Pancreas (tissue), 10 donors: ENCODE measurements around the gene OR2L5. TPM values are rescaled to one million over a fixed set of nuclear protein-coding genes. Genes with fewer than 3 reads are reported as not detected.

Experiments used
- ATAC-seq, 4 donors: fragments of 200-7000 bp; cut with Tn5 transposase; one replicate each; pipeline versions ENCODE4 v1.8.0 to v1.9.1; 2020; ENCODE audit warnings: mild to moderate bottlenecking in 4 of 4, moderate library complexity in 4 of 4
- DNase-seq, 6 donors: peaks; one replicate each; pipeline ENCODE4 v3.0.0-alpha.2; 2020
- FAIRE-seq: peaks from 2 replicates; lab custom pipeline; 2012; peaks lifted over from hg19 to GRCh38; lab: Jason Lieb, UNC
- H3K27ac ChIP-seq, 4 donors: fragments of 200-600 bp; sonication (generic); 1 replicate in 3 of 4; 2 replicates in 1 of 4; pipeline versions ENCODE4 v1.5.0 to v1.8.0; 2020
- H3K27me3 ChIP-seq, 4 donors: fragments of 200-600 bp; one replicate each; pipeline ENCODE4 v1.8.0; 2021
- H3K36me3 ChIP-seq, 3 donors: fragments of 200-600 bp; sonication (generic) in 1 of 3; one replicate each; pipeline versions ENCODE4 v1.5.0 to v1.8.0; 2020 to 2021
- H3K4me1 ChIP-seq, 3 donors: fragments of 200-600 bp; one replicate each; pipeline ENCODE4 v1.8.0; 2021
- H3K4me3 ChIP-seq, 4 donors: fragments of 200-600 bp; sonication (generic) in 2 of 4; one replicate each; pipeline versions ENCODE4 v1.5.0 to v1.8.0; 2020 to 2021
- H3K9me3 ChIP-seq, 4 donors: fragments of 200-600 bp; one replicate each; pipeline ENCODE4 v1.8.0; 2021
- WGBS, 2 donors: extraction: QIAGEN DNeasy Blood & Tissue Kit; methylation state at CpG; one replicate each; pipeline ENCODE4 v1.1.7; 2013; 5-methylcytosine and 5-hydroxymethylcytosine counted together
- intact Hi-C, 3 donors: fragments of 100-400 bp; cut with DNase I; formaldehyde crosslinking; loops; one replicate each; pipeline versions ENCODE4 v1.11.1 to v1.14.2; 2022
- polyA plus RNA-seq, 2 donors: library from polyadenylated mRNA; stranded (reverse); fragments of 200-250 nt; gene quantifications; one replicate each; pipeline ENCODE4 v1.2.3, GENCODE V29; 2013
- total RNA-seq, 6 donors: library from RNA; stranded (reverse); fragmentation: NEBNext Ultra II Directional in 4 of 6; extraction: Animal tissue kit (Norgen Biotek cat#: 25700) in 4 of 6; gene quantifications; one replicate each; pipeline versions ENCODE4 v1.2.1 to v1.2.4, GENCODE V29; 2021 to 2023
- TF ChIP-seq, protein P1 (sequence below), 4 donors: fragments of 200-600 bp; sonication (generic) in 3 of 4; IDR thresholded peaks; one replicate each; pipeline versions ENCODE4 v1.5.0 to v1.8.0; 2021; ENCODE audit warnings: antibody characterized with exemption in 4 of 4
- donor health status: healthy with polysubstance abuse.
- donor health status: DM: no; HTN: no; CAD: no; lungs with moderate emphysema.
- donor health status: DM: no; HTN: no; CAD: no.
- donor health status: control.
- donor health status: control.
- donor health status: Bipolar disorder and iron deficiency.
- donor health status: DM: yes; HTN: yes; CAD: no.
- donor health status: DM: no; HTN: no; CAD: no.
- donor health status: DM: no; HTN: no; CAD: no.
- donor health status: DM: yes; HTN: yes; CAD: no.

Gene OR2L5
- total and polyA plus RNA-seq, 8 donors: not detected

DNA sequence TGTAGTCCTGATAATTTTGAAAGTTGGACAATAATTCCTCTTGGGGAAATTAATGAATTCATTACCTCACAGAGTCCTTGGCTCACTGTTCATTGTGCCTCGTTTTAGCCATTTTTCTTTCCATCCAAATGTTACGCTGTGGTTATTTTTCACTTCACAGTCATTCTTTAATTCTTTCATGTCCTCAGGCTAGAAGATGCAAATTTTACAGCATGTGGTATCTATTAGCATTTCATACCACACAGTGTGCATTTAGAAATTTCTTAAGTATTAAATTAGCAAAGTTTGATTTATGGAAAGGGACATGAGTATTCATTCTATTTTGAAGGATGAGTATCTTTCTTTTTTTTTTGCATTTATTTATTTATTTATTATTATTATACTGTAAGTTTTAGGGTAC, 51.6 kb downstream of the OR2L5 start:
- no peak overlapping the region for H3K27ac ChIP-seq
- H3K9me3 ChIP-seq: no peaks in the 10 kb centered on the region
- DNase-seq: no peak
- intact Hi-C loops: no loop called here
- no peak overlapping the region for H3K4me3 ChIP-seq
- H3K4me1 ChIP-seq: no peaks in the 10 kb centered on the region
- no peaks in the 10 kb centered on the region for H3K27me3 ChIP-seq
- ATAC-seq: no peak
- WGBS, 2 donors: 57 to 65% methylated on average over 2 of the region's 2 CpGs
- no peaks in the 10 kb centered on the region for H3K36me3 ChIP-seq
- FAIRE-seq: no peak
- TF ChIP-seq, protein P1, sequence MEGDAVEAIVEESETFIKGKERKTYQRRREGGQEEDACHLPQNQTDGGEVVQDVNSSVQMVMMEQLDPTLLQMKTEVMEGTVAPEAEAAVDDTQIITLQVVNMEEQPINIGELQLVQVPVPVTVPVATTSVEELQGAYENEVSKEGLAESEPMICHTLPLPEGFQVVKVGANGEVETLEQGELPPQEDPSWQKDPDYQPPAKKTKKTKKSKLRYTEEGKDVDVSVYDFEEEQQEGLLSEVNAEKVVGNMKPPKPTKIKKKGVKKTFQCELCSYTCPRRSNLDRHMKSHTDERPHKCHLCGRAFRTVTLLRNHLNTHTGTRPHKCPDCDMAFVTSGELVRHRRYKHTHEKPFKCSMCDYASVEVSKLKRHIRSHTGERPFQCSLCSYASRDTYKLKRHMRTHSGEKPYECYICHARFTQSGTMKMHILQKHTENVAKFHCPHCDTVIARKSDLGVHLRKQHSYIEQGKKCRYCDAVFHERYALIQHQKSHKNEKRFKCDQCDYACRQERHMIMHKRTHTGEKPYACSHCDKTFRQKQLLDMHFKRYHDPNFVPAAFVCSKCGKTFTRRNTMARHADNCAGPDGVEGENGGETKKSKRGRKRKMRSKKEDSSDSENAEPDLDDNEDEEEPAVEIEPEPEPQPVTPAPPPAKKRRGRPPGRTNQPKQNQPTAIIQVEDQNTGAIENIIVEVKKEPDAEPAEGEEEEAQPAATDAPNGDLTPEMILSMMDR (IDR thresholded peaks at IDR 0.05): no peak

DNA sequence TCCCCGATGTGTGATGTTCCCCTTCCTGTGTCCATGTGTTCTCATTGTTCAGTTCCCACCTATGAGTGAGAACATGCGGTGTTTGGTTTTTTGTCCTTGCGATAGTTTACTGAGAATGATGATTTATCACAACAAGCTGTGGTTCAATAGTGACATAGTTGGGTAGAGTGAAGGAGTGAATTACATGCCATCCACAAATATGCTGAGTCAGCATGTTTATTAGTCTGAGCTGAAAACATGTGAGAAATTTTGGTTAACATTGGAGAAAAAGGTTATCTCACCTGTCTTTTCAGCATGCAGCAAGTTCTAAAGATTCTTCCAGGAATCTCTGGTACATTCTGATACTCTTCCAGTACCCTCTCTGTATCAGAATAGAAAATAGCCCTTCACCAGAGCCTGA, 52.1 kb downstream of the OR2L5 start:
- DNase-seq (no peak), FAIRE-seq (no peak), ATAC-seq (no peak)
- no peaks in the 10 kb centered on the region for H3K4me1 ChIP-seq
- 84 to 86% methylated on average over 3 of the region's 3 CpGs for WGBS, 2 donors
- TF ChIP-seq, protein P1 (IDR thresholded peaks at IDR 0.05): no peak
- H3K27me3 ChIP-seq: no peaks in the 10 kb centered on the region
- no peaks in the 10 kb centered on the region for H3K9me3 ChIP-seq
- no peak overlapping the region for H3K4me3 ChIP-seq
- intact Hi-C loops: no loop called here
- no peaks in the 10 kb centered on the region for H3K36me3 ChIP-seq
- H3K27ac ChIP-seq: no peak overlapping the region

Other genes starting within 250 kb of the OR2L5 start
- not detected for gene OR14A16, start 189.5 kb upstream of the OR2L5 start, total RNA-seq
- gene OR14A16, start 189.5 kb upstream of the OR2L5 start, polyA plus RNA-seq: not detected
- gene OR11L1, start 171.8 kb upstream of the OR2L5 start, total RNA-seq: not detected
- not detected for gene OR11L1, start 171.8 kb upstream of the OR2L5 start, polyA plus RNA-seq
- under 1 TPM; 0.04 to 0.47 (median 0.14) TPM for gene TRIM58, start 156.5 kb upstream of the OR2L5 start, total RNA-seq
- under 1 TPM; 0.08 to 0.14 TPM for gene TRIM58, start 156.5 kb upstream of the OR2L5 start, polyA plus RNA-seq
- gene OR2W3, start 118.1 kb upstream of the OR2L5 start, total RNA-seq: under 1 TPM in 1 of 6 donors, not detected in 5; 0.23 TPM
- gene OR2W3, start 118.1 kb upstream of the OR2L5 start, polyA plus RNA-seq: under 1 TPM in 1 of 2 donors, not detected in 1; 0.09 TPM
- gene OR2T8, start 93.4 kb upstream of the OR2L5 start, total RNA-seq: not detected
- gene OR2T8, start 93.4 kb upstream of the OR2L5 start, polyA plus RNA-seq: not detected
- not detected for gene OR2AJ1, start 88.8 kb upstream of the OR2L5 start, total RNA-seq
- gene OR2AJ1, start 88.8 kb upstream of the OR2L5 start, polyA plus RNA-seq: not detected
- gene OR2L8, start 64.8 kb upstream of the OR2L5 start, total RNA-seq: not detected
- not detected for gene OR2L8, start 64.8 kb upstream of the OR2L5 start, polyA plus RNA-seq
- gene OR2AK2, start 48.4 kb upstream of the OR2L5 start, total RNA-seq: not detected
- gene OR2AK2, start 48.4 kb upstream of the OR2L5 start, polyA plus RNA-seq: not detected
- gene OR2L2, start 16.4 kb downstream of the OR2L5 start, total RNA-seq: under 1 TPM in 3 of 6 donors, not detected in 3; 0.03 to 0.06 (median 0.05) TPM
- gene OR2L2, start 16.4 kb downstream of the OR2L5 start, polyA plus RNA-seq: under 1 TPM in 1 of 2 donors, not detected in 1; 0.07 TPM
- gene OR2L3, start 33.2 kb downstream of the OR2L5 start, total RNA-seq: not detected
- gene OR2L3, start 33.2 kb downstream of the OR2L5 start, polyA plus RNA-seq: not detected
- not detected for gene OR2L13, start 81.5 kb downstream of the OR2L5 start, total RNA-seq
- not detected for gene OR2L13, start 81.5 kb downstream of the OR2L5 start, polyA plus RNA-seq
- not detected for gene OR2M5, start 131.5 kb downstream of the OR2L5 start, total RNA-seq
- not detected for gene OR2M5, start 131.5 kb downstream of the OR2L5 start, polyA plus RNA-seq
- not detected for gene OR2M2, start 161.2 kb downstream of the OR2L5 start, total RNA-seq
- not detected for gene OR2M2, start 161.2 kb downstream of the OR2L5 start, polyA plus RNA-seq
- not detected for gene OR2M3, start 183.6 kb downstream of the OR2L5 start, total RNA-seq
- under 1 TPM in 1 of 2 donors, not detected in 1; under 0.01 TPM for gene OR2M3, start 183.6 kb downstream of the OR2L5 start, polyA plus RNA-seq
- gene OR2M4, start 217.8 kb downstream of the OR2L5 start, total RNA-seq: not detected
- gene OR2M4, start 217.8 kb downstream of the OR2L5 start, polyA plus RNA-seq: under 1 TPM in 1 of 2 donors, not detected in 1; 0.02 TPM